ENCODE results near the gene RIMS3.
A peak's percentile ranks its signal among the peaks of the same experiment; 100 is the strongest.

Gene RIMS3

DNA sequence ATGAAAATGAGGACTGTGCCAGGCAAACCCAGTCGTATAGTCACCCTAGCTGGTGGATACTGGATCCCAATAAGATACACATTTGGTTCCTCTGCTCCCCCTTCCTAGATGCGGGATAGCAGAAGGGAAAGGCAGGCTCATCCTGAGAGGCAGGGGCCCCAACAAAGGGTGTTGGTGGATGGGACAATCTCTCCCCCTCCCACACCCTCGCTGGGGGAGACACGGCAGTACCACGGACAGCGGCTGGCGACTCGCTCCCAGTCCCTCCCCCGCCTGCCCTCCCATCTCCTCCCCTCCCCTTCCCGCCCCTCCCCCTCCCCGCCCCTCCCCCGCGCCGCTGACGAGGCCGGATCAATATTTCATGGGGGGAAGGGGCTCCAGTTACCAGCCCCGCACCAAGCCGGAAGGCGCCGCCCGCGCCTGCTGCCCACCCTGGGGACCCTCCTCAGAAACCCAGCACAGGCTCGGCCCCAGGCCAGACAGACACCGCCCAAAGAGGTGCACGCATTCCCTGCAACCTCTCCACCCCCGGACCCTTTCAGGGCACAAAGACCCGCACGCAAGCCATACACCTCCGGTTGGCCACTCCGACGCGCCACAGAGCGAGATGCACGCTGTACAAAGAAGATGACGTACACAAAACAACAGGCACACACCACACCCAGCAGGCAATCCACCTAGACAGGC is 11.5 kb downstream of the RIMS3 start:
- DNase-seq (ENCODE audit: low spot score): no peak

DNA sequence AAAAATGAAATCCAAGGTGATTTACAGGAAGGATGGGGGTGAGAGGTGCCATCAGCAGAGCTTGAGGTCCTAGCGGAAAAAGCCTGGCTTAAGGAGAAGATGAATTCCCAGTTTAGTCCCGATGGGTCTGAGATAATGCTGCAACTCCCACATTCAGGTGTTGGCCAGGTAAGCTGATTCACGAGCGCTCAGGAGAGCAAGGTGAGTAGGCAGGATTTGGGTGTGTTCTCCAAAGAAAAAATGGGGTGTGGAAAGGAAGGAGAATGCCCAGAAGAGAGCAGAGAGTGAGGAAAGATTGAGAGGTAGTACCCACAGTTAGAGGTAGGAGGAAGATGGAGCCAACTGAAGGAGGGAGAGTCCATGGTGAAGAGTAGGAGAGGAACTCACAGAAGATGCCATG is 12.5 kb downstream of the RIMS3 start:
- DNase-seq (ENCODE audit: low spot score): no peak

GRCh38 chr1:40652468-40652867 is 13.0 kb downstream of the RIMS3 start:
- DNase-seq (ENCODE audit: low spot score): no peak

GRCh38 chr1:40651138-40651857 is 14.2 kb downstream of the RIMS3 start:
- DNase-seq (ENCODE audit: low spot score): no peak

GRCh38 chr1:40650075-40650474 is 15.4 kb downstream of the RIMS3 start:
- DNase-seq (ENCODE audit: low spot score): no peak

GRCh38 chr1:40649592-40649930 is 15.9 kb downstream of the RIMS3 start:
- DNase-seq (ENCODE audit: low spot score): no peak

DNA sequence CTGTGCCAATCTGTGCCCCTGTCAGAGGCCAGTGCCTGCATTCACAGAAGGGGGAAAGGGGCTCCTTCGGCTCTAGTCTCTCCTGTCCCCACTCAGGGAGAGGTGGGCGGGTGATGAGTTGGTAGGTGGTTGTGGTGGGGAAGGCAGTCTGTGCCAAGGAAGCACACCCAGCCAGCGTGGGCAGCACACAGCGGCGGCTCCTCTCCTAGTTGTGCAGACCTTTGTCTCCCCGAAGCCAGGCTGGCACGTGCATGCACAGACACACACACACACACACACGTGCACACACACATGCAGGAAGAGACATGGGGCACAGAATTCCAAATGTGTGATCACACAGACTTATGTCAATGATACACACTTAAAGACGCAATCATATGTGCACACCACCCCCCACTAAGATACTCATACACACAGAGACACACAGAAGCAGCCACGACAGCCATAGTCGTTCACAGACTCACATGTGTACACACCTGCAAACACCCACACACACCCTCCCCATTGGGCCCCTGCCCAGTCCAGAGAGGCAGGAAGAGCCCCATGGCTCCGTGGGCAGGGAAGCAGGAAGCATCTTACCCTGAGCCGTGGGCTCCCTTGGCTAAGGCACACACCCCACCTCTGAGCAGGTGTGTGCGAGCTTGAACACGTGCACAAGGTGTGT is 16.4 kb downstream of the RIMS3 start:
- no peak for DNase-seq (ENCODE audit: low spot score)

GRCh38 chr1:40648200-40648599 is 17.3 kb downstream of the RIMS3 start:
- no peak for DNase-seq (ENCODE audit: low spot score)

GRCh38 chr1:40646315-40646714 is 19.2 kb downstream of the RIMS3 start:
- DNase-seq (ENCODE audit: low spot score): no peak

- no peak for DNase-seq (ENCODE audit: low spot score)
Observed at GRCh38 chr1:40645118-40645680, 20.3 kb downstream of the RIMS3 start.

DNA sequence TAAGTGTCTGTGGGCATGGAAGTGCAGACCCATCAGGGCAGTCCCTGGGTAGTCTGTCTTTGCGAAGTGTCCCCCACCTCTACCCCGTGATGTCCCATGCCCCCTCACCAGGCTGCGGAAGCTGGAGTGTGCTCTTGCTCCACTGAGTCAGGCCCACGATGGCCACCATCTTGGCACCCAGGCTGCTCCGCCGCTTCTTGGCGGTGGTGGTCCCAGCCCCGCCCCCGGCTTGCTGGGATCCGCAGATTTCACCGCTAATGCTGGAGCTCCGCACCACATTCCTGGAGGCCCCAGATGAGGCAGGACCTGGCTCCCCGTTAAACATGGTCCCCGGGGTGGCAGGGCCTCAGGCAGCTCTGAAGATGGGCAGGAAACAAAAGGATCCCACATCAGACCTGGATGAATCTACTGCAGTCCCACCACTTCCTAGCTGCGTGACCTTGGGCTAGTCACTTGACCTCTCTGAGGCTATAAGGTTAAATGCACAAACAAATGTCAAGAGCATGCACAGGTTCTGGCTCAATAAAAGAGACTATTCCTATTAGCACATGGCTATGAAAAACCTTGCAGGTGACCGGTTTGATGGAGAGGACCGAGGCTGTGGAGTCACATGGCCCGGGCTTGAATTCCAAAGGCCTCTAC is 23.8 kb downstream of the RIMS3 start:
- DNase-seq (ENCODE audit: low spot score): no peak

DNA sequence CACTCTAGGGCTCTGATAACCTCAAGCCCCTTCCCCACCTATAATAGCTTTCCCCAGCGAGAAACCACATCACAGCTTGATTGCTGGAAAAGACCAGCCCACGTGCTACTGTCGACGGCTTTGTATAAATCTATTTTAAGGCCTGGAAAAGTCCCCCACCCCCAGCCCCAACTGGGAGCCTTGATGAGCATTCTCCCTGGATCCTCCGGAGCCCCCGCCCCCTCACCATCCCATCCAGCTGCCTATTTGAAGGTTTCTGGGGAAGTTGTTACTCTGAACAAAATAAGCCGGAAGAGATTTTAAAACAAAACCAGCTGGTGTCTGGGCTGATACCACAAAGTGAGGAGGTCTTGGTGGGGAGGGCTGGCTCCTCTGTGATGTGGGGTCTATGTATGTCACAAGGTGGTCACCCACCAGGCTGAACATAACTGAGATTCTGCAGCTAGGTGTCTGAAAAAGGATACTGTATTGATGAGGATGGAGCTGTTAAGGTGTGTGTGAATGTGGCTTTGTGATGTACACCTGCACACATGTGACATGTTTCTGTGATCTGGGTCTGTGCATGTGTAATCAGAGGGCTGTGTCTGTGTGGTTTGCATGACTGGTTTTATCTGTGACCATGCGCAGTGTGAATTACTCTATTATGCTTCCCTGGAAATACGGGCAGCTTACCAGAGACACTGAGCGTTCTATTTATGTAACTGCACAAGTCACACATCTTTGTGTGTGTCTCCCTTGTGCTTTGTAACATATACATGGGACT is 25.0 kb downstream of the RIMS3 start:
- peak; percentile 18 for DNase-seq (ENCODE audit: low spot score)

DNA sequence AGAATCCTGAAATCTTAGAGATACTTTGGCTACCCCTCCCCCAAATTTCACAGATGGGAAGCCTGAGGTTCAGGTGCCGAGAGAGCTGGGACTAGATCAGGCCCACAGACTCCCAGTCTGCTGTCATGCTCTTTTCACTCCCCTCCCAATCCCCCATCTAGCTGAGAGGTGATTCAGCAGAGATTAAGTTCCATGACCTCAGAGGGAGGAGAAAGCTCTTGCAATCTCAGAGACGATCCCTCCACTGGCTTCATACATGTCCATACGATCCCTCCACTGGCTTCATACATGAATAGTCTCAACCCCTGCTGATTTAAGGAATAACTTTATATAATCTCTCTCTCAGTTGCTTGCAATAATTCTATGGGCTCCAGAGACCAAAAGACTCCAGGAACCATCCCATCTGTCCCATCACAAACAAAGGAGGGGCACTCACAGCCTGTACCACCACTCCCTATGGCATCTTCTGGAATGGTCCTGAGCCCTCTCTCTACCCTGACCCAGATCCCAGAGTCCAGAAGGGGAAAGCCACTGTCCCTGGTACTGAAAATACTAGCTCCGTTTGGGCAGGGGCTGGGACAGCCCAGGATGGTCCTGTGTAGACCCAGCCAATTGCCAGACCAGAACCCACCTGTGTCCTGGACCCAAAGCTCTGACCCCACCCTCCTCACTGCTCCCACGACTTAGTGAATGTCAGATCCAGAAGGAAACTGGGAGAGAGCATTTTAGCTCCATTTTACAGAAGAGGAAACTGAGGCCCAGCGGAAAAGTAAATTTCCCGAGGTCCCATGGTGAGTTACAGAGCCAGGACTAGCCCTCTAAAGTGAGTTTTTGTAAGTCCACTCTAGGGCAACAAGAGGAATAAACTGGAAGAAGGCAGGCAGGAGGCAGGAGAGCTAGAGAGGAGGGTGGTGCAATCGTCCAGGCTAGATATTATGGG is 27.1 kb downstream of the RIMS3 start:
- no peak for DNase-seq (ENCODE audit: low spot score)

DNA sequence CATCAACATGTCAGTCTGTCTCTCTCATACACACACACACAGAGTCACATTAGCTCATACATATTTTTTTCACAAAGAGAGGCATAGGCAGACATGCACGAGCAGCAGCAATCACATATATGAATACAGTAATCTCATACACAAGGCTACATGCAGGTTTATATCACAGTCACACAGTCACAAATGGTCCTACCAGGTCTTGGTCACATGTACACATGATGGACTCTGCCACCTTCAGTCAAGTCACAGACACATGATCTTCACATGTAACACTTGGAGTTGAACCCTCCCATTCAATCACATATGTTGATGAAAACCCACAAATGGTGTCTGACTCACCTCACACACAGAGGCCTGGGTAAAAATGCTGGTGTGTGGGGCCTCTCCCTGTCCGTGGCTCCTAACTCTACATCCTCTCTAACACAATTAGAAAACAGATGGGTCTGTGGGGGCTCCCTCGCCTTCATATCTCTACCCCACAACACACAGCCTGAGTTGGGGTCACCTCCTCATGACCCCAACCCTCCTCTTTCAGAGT is 27.9 kb downstream of the RIMS3 start:
- no peak for DNase-seq (ENCODE audit: low spot score)

GRCh38 chr1:40636777-40637176 is 28.7 kb downstream of the RIMS3 start:
- DNase-seq (ENCODE audit: low spot score): no peak

GRCh38 chr1:40635763-40636500 is 29.6 kb downstream of the RIMS3 start:
- DNase-seq (ENCODE audit: low spot score): no peak

GRCh38 chr1:40634901-40635655 is 30.4 kb downstream of the RIMS3 start:
- no peak for DNase-seq (ENCODE audit: low spot score)

GRCh38 chr1:40633931-40634376 is 31.5 kb downstream of the RIMS3 start:
- peak; percentile 13 for DNase-seq (ENCODE audit: low spot score)

DNA sequence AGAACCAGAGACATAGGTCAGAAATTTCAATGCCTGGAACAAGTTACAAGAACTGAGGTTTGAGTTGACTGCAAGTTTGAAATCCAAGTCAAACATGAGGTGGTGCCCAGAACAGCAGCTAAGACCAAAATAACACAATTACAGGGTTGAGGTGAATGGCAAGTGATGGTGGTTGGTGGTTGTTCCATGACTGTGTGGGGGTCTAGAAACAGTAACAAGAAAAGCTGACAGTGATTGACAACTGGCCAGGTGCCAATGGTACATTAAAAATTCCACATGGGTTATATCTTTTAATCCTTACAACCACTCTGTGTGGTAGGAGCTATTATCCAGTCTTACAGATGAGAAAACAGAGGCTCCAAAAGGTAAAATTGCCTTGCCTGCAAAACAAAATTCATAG is 32.0 kb downstream of the RIMS3 start:
- DNase-seq (ENCODE audit: low spot score): no peak
